HG02852 (cell line): Measurements from ENCODE around the gene SEC16A.

Source experiments
- ATAC-seq: cut with Tn5 transposase; IDR thresholded peaks from one replicate; pipeline ENCODE4 v1.9.1; 2021; ENCODE audit warnings: mild to moderate bottlenecking, moderate library complexity; ENCODE audit not compliant: unreplicated experiment

SEC16A gene, protein sequence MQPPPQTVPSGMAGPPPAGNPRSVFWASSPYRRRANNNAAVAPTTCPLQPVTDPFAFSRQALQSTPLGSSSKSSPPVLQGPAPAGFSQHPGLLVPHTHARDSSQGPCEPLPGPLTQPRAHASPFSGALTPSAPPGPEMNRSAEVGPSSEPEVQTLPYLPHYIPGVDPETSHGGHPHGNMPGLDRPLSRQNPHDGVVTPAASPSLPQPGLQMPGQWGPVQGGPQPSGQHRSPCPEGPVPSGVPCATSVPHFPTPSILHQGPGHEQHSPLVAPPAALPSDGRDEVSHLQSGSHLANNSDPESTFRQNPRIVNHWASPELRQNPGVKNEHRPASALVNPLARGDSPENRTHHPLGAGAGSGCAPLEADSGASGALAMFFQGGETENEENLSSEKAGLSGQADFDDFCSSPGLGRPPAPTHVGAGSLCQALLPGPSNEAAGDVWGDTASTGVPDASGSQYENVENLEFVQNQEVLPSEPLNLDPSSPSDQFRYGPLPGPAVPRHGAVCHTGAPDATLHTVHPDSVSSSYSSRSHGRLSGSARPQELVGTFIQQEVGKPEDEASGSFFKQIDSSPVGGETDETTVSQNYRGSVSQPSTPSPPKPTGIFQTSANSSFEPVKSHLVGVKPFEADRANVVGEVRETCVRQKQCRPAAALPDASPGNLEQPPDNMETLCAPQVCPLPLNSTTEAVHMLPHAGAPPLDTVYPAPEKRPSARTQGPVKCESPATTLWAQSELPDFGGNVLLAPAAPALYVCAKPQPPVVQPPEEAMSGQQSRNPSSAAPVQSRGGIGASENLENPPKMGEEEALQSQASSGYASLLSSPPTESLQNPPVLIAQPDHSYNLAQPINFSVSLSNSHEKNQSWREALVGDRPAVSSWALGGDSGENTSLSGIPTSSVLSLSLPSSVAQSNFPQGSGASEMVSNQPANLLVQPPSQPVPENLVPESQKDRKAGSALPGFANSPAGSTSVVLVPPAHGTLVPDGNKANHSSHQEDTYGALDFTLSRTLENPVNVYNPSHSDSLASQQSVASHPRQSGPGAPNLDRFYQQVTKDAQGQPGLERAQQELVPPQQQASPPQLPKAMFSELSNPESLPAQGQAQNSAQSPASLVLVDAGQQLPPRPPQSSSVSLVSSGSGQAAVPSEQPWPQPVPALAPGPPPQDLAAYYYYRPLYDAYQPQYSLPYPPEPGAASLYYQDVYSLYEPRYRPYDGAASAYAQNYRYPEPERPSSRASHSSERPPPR (N-terminal part only)

DNA sequence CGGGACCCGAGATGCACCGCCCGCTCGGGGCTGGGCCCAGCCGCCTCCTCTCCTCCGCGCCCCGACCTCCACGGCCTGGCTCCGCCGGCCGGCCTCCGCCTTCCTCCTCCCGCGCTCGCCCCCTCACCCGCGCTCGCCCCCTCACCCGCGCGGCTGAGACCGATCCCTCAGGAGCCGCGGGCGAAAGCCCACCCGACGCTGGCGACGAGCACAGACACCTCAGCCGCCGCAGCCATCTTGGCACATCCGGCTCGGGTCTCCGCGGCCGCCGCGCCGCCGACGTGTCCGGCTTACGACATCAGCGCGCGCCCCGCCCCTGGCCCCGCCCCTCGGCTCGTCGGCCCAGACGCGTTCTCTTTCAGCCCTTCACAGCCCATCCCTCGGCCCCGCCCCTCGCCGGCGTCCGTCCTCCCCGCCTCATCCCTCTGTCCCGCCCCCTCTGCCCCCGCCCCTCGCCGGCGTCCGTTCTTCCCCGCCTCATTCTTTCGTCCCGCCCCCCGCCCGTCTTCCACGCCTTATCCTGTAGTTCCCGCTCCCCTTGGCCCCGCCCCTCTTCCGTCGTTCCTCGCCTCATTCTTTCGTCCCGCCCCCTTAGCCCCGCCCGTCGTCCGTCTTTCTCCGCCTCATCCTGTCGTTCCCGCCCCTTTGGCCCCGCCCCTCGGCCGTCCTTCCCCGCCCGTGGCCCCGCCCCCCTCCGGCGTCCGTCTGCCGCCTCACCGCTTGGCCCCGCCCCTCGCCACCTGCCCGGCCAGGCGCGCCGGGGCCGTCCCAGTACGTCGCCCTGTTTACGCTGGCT, at the start of gene SEC16A:
Gene SEC16A, minus strand, starts transcription at position 248 of the 796 bp plus-strand sequence. CDS start 5,425 bp downstream, outside the sequence.
- peak; percentile 48 for ATAC-seq

DNA sequence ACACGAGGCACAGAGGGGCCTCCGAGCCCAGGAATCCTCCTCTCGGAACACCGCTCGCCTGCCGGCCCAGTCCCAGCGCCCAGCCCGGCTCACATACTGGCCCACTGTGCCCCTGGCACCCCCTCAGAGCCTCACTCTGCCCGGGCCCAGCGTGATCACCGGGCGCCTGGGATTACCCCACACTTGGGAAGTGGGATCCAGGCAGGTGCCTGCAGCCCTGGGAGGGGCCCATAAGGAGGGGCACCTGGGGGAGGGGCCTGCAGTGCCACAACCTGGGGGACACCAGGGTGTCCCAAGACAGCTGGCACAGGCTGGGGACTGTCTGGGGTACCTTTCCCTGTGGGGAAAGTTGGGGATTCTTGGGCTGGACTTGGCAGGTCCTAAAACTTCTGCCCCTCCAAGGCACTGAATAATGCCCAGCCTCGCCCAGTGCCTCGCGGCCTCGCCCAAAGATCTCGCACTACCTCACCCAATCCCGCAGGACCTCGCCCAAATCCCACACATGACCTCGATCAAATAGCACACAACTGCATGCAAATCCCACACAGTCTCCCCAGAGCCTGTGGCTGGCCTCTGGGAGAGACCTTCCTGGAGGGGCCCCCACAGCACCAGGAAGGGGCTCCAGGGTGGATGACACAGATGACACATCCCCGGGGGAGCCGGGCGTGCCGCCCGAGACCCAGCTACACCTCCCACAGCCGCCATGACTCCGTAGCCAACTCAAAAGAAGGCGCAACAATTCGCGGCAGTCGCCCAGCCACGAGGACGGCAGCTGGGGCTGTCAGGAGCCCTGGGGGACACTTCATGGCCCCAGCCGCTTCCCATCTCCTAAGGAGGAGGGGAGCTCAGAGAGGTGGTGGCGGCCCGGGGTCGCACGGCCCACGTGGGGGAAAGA, 49.3 kb upstream of the SEC16A start:
- no peak for ATAC-seq

DNA sequence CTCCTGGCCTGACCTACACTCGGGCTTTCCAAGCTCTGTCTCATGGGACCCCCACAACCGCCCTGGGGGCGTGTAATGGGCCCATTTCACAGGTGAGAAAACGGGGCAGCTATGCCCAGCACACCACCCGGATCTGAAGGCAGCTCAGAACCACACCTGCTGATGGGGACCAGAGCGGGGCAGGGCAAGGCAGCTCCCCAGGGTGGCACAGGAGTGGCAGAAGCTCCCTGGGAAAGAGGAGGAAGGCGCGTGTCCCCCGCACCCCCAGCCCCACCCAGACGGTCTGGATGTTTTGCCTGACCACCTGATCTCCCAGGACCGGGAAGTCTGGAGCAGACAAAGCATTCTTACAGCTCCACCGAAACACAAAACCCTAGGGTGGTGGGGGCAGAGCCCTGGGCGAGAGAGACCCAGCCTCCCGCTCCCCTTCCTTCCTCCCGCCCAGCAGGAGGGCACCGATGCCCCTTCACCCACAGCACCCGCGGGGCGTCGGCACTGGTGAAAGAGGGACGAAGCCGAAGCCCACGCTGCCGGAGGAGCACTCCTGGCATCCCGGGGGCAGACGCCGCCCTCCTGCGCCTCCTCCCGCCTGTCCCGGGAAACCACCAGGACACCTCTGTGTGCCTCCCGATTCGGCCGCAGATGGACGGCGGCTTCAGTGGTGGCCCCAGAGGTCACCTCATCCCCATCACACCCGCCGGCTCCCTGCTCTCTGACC, 48.5 kb upstream of the SEC16A start:
- no peak for ATAC-seq

DNA sequence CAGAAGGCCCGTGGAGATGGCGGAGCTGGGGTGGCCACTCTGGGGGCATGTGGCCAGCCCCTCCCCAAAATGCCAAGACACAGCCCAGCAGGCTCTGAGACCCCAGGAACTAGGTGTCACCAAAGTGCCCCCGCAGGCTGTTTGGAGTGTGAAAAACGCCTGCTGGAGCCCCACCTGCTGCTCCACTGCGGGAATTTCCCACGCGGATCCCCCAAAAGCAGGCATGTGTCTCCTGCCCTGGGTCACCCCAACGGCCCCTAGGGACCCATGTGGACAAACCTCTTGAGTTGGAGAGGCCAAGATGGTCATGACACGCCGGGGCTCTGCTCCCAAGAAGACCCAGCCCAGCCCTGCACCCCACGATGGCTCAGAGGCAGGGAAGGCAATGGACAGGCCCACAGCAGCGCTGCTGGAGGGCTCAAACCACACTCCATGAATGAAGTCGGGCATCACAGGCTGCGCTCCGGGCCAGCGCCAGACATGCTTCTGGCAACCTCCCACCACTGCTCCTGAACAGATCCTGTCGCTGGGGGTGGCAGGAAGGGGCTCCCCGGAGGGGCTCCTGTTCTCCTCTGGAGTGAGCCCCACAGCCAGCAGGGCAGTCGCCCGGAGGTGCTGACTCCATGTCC, 47.7 kb upstream of the SEC16A start:
- no peak for ATAC-seq

DNA sequence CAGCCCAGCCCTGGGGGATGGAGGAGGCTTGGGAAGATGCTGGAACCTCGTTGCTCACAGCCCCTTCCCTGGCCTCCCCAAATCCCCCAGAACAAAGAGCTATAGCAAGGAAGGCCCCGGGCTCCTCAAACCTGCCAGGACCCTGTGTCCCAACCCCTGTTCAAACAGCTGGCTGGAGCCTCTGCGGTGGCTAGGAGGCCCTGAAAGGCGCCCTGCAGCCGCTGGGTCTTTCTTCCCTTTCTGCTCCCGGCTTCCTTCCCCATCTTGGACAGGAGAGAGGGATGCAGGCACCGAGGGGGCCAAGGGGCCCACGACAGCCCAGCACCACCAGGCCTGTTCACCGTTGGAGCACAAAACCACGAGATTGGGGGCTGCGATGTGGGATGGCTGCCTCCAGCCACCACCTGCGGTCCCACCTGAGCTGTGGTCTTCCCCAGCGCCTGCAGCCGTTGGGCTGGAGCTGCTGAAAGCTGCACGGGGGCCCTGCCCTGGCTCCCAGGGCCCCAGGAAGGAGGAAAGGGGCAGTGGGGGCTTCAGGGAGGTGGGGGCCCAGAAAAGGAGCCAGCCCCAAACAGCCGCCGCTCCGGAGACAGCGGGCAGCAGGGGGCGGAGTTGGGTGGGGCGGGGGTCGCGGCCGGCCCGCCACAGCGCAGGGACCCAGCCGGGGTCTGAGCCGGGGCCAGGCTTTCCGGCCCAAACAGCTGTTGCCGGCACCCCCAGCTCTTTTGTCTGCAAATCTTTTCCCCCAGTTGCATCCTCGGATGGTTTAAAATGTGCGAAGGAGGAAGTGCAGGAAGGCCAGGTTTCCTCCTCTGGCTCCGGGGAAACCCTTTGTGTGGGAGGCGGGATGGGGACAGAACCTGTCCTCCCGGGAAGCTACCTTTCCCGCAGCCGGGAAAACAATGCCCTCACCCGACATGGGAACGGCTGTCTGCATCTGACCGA, 46.9 kb upstream of the SEC16A start:
- ATAC-seq = no peak

DNA sequence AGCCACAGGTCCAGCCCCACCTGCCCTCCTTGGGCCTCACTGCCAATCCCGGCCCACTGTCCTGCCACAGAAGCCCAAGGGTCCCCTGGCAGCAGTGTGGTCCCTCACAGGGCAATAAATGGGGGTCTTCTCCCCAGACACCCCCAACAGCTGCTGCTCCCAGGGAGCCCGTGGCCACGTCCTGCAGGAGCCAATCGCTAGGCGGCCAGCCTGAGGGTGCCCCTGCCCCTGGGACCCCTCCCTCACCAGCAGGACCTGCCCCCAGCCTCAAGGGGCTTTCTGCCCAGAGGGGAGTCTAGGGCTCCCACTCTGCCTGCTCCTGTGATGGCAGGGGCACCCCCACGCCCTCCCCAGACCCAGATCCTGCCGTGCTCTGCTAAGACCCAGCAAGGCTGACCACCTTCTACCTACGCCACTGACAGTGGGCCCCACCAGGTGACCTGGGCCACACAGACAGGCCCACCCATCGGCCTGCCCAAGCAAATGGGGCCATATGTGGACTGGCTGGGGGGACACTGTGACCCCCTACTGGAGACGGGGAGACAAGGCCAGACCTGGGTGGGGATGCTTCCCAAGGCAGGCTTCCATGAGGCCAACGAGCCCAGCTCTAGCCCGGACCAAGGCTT, 46.0 kb upstream of the SEC16A start:
- no peak for ATAC-seq

DNA sequence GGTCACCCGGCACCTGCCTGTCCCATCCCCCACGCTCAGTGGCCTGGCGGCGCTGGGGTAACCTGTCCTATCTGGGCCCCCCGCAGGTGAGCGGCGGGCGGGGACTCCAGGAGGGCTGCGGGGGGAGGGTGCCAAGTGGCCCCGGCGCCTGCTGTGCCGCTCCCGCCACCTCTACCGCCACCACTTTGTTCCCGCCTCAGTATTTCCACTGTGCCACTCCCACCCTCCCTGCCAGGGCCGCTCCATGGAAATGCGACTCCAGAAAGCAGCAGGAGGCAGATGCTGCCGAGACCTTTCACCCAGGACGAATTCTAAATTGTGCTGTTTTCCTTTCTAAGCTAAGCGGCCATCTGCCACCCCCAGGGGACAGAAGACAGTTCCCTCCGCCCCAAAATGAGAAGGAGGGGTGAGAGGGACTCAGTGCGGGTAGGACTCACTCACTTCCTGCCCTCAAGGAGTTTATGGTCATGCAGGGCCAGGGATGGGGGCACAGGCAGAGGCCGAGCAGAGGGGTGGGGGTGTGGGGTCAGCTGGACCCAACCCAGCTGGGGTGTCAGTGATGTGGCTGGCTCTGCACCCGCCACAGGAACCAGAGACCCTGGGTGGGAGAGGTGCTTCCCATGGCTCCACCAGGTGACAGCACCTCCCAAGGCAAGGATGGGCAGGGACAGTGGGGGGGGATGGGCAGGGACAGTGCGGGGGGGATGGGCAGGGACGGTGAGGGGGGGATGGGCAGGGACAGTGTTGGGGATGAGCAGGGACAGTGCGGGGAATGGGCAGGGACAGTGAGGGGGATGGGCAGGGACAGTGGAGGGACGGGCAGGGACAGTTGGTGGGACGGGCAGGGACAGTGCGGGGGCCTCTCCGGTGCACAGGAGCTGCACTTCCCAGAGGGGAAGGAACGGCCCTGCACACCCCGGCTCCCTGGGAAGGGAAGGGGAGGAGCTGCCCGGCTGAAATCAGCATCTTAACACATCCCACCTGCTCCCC, 45.2 kb upstream of the SEC16A start:
- no peak for ATAC-seq

DNA sequence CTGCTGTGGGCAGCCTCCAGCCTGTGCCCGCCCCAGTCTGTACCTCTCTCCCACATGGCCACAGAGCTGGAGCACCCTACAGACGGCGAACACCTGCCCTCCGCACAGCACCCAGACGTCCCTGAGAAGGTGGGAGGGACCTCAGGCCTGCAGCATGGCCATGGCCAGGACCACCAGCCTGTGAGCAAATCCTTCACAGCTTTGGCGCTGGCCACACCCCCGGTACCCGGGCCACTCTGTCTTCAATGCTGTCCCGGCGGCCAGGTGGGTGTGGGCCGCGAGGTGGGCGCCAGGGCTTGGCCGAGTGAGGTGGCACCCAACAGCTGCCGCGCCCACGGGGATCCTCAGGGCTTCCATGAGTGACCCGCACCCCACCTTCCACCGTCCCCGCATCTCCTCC, 44.3 kb upstream of the SEC16A start:
- no peak for ATAC-seq

DNA sequence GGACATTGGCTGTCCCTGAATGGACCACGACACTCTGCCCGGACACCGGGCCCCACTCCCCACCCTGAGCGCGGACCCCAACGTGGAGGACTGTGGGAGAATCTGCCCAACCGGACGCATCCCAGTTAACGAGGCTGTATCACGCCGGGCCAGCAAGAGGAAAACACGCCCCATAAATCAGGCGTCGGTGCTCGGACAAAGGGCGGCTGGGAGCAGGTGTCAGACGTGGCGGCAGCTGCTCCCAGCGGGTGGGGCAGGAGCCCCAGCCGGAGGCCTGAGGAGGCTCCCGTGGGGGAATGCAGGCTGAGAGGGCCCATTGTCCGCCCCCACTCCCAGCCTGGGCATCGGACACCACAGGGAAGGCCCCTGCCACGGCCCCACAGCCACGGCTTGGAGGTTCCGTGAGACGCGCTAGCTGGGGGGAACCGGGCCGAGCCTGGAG, 43.8 kb upstream of the SEC16A start:
- no peak for ATAC-seq

DNA sequence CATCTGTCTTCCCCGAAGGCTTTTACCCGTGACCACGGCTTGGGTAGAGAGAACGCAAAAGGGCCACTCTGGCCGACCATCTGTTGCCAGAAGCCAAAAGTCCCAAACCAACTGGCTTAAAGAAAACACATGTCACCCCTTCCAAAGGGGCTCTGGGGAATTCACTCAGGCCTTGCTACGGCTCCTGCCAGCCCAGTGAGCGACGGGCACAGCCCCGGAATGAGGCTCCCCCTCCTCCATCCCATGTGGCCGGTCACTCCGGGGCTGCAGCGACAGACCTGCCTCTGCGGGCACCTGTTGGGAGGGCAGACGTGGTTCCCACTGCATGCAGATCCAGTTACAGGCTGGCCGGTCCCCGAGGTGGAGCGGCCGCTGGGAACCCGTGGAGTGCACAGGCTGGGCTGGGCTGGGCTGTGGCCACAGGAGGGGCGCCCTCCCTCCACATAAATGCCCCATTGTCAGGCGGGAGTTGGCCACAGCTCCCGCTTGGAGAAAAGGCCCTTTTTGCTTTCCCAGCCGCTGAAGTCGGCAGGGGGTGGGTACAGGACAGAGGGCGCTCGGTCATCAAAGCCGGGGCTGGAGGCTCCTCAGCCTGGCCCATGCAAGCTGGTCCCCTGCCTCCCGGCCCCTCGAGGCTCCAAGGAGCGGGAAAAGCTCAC, 43.1 kb upstream of the SEC16A start:
- ATAC-seq = no peak

DNA sequence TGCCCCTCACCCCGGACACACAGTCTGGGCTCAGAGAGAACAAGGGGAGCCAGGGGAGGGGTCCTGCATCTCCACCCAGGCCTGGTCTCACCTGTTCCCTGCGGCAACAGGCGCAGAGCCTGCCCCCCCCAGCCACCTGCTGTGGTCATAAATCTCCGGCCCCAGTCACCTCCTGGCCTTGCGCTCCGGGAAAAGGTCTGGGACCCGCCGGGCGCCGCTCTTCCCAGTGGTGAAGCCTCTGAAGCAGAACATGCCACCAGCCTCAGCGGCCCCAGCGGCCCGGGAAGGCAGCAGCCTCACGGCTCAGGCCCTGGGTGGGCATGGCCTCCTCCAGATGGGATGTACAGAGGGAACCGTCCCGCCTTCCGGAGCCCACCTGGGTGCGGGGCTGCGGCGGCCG, 42.4 kb upstream of the SEC16A start:
- ATAC-seq = no peak

DNA sequence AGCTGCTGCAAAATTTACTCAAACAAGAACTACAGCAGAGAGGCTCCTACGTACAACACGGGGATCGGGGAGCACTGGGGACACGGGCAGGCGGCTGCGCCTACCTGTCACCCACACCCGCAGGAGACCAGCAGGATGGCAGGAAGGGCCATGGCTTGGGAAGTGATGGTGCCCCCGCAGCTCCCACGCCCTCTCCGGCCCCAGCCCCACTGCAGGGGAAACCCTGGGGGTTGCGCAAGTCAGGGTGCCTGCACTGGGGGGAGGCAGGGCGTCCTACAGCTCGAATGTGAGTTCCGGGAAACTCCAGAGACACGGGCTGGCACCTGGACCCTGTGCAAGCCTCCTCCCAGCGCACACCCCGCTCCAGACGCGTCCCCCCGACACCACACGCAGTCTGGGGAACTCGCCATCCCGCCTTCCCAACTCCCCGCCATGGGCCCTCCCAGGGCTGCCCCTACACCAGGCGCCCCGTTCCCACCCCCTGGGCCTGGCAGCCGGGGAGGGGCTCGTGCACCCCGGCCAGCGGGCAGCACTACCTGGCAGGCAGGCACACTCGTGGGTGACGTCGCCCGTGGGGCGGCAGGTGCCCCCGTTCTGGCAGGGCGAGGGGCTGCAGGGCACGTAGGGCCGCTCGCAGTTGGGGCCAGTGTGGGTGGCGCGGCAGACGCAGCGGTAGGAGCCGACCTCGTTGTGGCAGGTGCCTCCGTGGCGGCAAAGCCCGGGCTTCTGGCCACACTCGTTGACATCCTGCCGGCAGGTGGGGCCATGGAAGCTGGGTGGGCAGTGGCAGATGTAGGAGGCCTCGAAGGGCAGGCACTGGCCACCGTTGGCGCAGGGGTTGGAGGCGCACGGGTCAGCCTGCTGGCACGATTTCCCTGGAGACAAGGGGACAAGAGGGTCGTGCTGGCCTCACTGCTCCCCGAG, 39.7 kb upstream of the SEC16A start:
- no peak for ATAC-seq

DNA sequence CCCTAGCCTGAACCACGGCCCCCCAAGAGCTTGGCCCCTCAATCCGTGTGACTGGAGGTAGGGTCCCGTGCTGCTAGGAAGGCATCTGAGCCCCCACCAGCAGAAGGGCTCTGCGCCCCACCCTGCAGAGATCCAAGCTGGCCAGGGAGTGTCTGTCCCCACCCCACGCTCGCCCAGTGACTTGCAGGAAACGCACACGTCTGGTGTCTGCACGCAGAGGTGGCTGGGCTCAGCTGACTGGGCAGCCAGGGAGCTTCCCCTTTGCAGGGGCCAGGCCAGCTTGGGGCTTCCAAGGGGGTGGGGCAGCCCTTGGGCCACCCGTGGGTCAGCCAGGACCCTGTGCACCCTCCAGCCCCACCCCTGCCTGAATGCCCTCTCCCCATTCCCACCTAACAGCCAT, 38.7 kb upstream of the SEC16A start:
- ATAC-seq = no peak

DNA sequence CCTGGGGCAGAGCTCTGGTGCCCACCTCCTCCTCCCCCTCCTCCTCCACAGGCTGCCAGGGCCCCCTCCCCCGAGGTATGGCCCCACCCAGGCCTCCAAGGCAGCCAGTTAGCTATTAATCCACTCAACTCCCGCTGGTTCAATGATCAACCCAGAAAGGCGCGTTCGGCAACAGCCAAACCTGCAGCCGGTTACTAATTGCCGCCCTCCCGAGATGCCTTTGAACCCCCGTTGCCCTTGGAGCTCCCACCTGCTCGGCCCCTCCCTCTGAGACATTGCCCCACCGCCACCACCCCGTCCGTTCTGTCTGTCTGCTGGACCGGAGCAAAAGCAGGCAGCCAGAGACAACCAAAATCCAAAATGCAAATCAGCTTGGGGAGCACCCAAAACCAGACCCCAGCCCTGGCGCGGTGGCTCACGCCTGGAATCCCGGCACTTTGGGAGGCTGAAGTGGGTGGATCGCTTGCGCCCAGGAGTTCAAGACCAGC, 37.3 kb upstream of the SEC16A start:
- no peak for ATAC-seq
